Measurements from ENCODE around the gene AURKAIP1.

Gene AURKAIP1

DNA sequence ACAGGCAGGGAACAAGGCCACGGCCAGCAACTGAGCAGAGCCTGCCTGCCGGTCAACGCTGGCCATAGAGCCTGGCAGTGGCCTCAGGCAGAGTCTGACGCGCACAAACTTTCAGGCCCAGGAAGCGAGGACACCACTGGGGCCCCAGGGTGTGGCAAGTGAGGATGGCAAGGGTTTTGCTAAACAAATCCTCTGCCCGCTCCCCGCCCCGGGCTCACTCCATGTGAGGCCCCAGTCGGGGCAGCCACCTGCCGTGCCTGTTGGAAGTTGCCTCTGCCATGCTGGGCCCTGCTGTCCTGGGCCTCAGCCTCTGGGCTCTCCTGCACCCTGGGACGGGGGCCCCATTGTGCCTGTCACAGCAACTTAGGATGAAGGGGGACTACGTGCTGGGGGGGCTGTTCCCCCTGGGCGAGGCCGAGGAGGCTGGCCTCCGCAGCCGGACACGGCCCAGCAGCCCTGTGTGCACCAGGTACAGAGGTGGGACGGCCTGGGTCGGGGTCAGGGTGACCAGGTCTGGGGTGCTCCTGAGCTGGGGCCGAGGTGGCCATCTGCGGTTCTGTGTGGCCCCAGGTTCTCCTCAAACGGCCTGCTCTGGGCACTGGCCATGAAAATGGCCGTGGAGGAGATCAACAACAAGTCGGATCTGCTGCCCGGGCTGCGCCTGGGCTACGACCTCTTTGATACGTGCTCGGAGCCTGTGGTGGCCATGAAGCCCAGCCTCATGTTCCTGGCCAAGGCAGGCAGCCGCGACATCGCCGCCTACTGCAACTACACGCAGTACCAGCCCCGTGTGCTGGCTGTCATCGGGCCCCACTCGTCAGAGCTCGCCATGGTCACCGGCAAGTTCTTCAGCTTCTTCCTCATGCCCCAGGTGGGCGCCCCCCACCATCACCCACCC is 43.7 kb downstream of the AURKAIP1 start, which contains the start of gene TAS1R3:
TSS of gene TAS1R3 (plus strand) at position 213 of the 898 bp plus-strand sequence. CDS start at position 279, 66 bp downstream.
- DNase-seq, result no peak

DNA sequence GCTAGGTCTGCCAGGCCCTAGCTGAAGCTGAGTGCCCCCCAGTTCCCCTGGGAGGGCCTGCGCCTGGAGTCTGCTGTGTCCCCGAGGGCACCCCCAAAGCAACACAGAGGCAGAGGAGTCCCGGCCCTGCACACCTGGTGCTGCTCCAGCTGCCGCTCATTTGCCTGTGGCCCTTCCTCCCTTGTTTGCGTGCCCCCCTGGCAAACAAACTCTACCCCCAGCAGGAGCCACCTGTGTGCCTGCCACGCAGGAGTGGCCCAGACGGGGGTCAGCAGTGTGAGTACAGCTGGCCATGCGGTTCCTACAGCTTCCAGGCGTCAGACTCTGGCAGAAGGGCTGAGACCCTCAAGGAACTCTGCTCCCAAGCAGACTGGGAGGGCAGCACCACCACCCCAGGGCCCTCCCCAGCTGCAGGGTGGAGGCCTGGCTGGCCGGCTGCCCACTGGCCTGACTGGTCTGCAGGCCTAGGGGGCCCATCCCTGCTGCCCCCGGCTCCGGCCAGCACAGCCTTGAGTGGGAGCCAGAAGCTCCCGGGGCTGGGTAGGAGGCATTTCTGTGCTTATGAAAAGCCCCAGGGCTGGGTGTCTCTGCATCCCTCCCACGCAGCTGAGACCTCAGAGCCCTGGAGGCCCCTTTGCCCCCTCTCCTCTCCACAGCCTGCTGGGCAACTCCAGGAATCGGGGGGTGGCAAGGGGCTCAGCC is 44.5 kb downstream of the AURKAIP1 start:
- DNase-seq, result no peak

DNA sequence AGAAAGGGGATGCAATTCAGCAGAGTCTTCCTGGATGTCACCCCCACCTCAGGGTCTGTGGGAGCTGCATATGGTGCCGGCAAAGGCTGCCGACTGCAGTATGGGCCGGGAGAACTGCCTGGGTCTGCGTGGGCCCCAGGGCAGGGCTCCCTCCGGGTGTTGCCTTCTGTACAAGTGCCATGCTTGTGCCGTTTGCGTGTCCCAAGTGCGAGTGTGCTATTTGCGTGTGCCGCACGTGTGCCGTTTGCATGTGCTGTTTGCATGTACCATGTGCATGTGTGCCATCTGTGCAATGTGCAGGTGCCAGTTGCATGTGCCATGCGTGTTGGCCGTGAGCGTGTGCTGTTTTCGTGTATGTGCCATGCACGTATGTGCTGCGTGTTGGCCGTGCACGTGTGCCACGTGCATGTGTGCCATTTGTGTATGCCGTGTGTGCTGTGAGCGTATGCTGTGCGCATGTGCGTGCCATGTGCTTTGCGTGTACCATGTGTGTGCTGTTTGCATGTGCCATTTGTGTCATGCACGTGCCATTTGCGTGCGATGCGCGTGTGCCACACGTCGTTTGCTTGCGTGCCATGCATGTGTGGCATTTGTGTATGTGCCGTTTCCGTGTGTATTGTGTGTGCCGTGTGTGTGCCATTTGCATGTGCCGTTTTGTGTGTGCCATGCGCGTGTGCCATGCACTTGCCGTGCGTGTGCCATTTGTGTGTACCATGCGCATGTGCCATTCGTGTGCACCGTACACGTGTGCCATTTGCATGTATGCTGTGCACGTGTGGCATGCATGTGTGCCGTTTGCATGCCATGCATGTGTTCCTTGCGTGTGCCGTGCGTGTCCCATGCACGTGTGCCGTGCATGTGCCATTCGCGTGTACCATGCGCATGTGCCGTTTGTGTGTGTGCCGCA is 45.5 kb downstream of the AURKAIP1 start:
- DNase-seq, result no peak

DNA sequence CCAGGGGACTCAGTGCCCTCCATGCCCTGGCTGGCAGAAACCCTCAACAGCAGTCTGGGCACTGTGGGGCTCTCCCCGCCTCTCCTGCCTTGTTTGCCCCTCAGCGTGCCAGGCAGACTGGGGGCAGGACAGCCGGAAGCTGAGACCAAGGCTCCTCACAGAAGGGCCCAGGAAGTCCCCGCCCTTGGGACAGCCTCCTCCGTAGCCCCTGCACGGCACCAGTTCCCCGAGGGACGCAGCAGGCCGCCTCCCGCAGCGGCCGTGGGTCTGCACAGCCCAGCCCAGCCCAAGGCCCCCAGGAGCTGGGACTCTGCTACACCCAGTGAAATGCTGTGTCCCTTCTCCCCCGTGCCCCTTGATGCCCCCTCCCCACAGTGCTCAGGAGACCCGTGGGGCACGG is 46.8 kb downstream of the AURKAIP1 start:
- no peak for DNase-seq

DNA sequence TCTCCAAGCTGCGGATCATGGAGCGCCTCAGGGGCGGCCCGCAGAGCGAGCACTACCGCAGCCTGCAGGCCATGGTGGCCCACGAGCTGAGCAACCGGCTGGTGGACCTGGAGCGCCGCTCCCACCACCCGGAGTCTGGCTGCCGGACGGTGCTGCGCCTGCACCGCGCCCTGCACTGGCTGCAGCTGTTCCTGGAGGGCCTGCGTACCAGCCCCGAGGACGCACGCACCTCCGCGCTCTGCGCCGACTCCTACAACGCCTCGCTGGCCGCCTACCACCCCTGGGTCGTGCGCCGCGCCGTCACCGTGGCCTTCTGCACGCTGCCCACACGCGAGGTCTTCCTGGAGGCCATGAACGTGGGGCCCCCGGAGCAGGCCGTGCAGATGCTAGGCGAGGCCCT is 47.7 kb downstream of the AURKAIP1 start:
- DNase-seq, result no peak

DNA sequence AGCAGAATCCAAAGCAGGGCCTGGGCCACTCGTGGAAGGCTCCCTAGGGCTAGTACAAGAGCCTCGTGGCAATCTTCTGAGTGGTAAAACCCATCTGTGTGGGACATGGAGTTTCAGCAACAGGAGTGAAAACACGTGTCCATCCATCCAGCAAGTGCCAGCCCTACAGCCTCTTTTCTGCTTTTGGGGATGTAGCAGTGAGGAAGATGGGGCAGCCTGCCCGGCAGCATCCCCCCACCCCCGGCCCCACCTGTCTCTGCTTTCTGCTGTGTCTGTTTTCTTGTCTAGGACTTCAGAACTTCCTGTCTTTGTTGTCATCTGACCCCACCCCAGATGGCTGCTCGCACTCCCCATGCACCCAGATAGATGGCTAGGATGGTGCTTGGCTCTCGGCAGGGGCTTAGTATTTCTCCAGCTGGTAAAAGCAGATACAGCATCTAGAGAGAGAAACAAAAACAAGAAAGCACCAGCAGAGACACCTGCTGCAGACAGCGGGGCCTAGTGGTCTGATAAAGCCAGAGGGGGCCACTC is 48.9 kb downstream of the AURKAIP1 start:
- no peak for DNase-seq

DNA sequence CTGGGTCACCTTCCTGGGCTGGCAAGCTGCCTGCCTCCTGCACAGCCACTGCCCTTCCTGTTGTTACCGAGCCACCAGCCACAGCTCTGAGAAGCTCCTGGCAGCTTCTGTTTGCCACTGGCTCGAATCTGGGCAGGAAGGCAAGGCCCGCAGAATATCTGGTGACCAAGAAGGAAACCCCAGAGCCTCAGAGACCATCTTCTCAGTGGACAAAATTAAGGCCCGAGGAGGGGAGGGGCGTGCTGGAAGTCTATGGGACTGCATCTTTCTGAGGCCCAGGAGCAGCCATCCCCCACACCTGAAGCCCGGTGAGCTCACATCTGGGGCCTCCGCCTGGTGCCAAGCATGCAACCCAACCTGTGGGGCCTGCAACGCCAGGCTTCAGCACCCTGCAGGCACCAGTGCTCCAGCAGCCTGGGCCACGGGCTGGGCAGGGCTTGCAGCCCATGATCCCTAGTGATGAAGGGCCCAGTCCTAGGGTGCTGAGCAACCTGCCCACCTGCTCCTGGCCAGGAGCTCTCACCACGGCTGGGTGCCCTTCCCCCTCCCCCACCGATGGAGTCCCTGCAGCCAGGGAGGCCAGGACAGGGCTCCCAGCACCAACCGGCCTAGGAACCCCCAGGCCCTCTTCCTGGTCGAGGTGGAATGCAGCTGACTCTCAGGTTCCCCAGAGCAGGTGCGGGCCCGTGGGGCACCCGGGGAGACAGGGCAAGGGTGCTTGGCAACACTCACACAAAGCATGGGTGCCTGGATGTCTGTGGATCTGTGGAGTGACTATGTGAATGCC is 49.5 kb downstream of the AURKAIP1 start:
- no peak for DNase-seq

DNA sequence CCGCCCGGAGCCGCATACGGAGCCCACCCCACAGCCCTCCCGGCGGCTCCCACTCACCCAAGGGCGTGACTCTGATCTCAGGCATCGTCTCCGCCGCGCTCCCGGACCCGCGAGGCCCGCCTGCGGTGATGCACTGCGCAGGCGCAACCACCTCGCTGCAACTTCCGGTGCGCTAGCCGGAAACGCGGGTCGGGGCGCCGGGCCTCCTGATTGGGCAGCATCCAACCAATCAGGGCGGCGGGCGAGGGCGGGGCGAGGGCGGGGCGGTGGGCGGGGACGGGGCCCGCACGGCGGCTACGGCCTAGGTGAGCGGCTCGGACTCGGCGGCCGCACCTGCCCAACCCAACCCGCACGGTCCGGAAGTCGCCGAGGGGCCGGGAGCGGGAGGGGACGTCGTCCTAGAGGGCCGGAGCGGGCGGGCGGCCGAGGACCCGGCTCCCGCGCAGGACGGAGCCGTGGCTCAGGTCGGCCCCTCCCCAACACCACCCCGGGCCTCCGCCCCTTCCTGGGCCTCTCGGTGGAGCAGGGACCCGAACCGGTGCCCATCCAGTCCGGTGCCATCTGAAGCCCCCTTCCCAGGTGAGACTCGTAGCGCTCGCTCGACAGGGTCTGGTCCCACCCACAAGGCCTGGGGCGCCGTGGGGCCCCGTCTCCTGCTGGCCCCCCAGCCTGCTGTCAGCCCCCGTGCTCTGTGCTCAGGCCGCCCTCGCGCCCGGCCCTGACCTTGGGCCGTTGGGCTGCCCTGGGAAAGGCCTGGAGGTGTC is 50.3 kb downstream of the AURKAIP1 start, which contains the start of the genes CPTP and INTS11:
TSS of gene CPTP (plus strand) at position 279 of the 764 bp plus-strand sequence. CDS start 2,109 bp downstream, outside the sequence.
TSS of gene INTS11 (minus strand) at position 137 of the 764 bp plus-strand sequence. CDS start at position 85, 52 bp downstream.
- DNase-seq, result peak; percentile 56

DNA sequence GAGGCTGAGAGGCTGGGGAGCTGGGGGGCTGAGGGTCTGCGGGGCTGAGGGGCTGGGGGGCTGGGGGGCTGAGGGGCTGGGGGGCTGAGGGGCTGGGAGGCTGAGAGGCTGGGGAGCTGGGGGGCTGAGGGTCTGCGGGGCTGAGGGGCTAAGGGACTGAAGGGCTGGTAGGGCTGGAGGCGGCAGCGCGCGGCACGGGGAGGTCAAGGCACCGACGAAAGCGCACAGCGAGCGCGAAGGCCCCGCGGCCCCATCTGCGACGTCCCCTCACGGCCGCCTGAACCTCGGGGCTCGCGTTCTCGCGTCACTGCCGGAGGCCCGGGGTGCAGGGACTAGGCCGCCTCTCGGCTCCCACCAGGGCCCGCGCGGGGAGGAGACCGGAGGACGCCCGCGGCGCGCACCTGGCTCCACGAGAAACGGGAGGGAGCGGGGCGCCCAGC is 50.9 kb downstream of the AURKAIP1 start:
- no peak for DNase-seq

Data from SHP77 treated with DMSO at 0.1 percent for 48 hours (cell line).